NCI-H748 (cell line): Measurements from ENCODE around the gene OR10G8.
"Not testable (repeated sequence)": the region's sequence is repeated elsewhere in the genome, so short reads cannot be mapped to it uniquely, and the experiment has no call there.

Experiments used
- DNase-seq: peaks from one replicate; lab custom pipeline; 2025; ENCODE audit not compliant: unreplicated experiment; lab: John Stamatoyannopoulos, UW

The OR10G8 gene

DNA sequence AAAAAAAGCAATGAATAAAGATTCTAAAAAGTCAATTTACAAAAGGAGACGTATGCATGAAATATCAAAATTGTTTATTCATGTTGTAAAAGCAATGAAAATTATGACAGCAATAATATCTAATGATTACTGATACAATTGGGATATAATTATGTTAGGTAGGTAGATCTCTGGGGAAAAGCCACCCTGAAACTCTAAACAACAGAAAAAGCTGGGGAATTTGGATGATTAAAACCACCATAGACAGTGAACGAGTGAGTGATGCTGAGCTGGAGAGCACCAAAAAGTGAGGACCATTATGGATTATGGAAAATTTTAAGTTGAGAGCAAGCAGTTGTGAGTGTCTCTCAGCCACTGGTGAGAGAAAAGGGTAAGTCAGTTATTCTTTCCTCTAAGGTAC is at the start of gene OR10G8:
OR10G8 (plus strand) TSS at position 301 of the 400 bp plus-strand sequence. CDS start 2,825 bp downstream, outside the sequence.
- no peak for DNase-seq

DNA sequence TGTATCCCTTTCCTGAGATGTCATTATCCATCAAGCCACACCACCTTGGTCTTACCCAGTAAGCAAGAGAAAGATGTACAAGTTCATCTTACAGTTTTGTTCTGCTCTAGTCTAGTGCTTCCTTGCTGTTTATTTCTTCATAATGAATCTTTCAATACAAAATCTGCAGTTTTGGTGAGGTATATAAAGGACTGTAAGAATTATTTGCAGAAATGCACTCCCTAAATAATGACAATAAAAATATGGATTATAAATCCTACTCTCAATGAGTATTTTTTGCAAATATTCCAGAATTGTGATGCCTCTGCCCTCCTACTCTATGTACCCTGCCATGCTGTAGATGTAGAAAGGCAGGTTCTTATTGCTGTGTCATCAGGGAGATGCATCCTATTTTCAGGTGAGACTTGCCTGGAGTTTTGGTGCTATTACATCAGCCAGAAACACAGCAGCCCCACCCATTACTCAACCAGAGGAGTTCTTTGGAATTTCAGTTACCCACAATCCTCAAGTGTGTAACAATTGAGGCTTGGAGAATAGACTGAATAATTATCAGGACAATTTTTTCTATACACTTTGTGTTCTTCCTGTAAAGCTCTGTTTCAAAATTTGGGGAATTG is 48.8 kb upstream of the OR10G8 start, which contains the start of gene OR10S1:
OR10S1 (minus strand) TSS at position 51 of the 617 bp plus-strand sequence. CDS start 117 bp downstream, outside the sequence.
- DNase-seq = peak; percentile 4

DNA sequence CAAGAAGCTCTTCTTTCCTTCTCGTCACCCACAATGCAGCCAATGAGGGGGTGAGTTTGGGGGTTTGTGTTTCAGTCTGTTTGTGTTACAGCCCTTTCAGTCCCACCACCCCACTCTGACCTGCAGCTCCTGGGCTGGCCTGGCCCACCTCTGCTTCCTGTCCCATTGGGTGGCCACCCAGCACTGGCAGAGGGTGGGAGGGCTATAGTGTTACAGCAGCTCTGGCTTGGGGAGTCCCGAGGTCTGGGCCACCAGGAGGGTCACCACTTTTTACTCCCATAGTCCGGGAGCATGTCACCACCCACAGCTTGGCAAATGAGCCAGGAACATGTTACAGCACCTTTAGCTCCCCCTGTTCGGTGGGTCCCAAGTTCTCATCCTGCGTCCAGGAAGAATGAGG is 47.3 kb upstream of the OR10G8 start:
- DNase-seq = no peak

DNA sequence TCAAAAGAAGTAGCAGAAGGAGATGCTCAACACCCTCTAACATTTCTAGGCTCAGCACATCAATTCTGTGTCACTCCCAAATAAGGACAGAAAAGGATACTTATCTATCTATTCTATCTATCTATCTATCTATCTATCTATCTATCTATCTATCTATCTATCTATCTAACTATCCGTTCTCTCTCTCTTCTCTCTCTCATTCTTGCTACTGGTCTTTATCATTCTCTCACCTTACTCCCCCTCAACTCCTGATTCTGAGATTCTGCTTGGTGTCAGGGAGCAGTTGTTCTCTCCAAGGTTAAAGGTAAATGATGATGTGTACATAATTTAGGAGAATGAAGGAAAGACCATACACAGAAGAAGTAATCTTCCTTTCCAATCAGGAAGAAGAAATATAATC is 31.5 kb upstream of the OR10G8 start, which contains the start of gene OR10G6:
OR10G6 (minus strand) TSS at position 43 of the 400 bp plus-strand sequence; CDS start at position 43, 0 bp downstream.
- DNase-seq = no peak

- DNase-seq = no peak
These were observed 13.9 kb upstream of the OR10G8 start, which contains the start of gene OR10G4 for GRCh38 chr11:124012697-124013096. Gene OR10G4 (plus strand): TSS chr11:124012997. CDS start chr11:124015575, 2,578 bp downstream.

GRCh38 chr11:124015837-124016236 is 10.8 kb upstream of the OR10G8 start:
- DNase-seq = not testable (repeated sequence)

GRCh38 chr11:124036666-124037065 is 10.1 kb downstream of the OR10G8 start:
- no peak for DNase-seq

- DNase-seq = no peak
These were observed 13.0 kb downstream of the OR10G8 start for GRCh38 chr11:124039557-124039956.

DNA sequence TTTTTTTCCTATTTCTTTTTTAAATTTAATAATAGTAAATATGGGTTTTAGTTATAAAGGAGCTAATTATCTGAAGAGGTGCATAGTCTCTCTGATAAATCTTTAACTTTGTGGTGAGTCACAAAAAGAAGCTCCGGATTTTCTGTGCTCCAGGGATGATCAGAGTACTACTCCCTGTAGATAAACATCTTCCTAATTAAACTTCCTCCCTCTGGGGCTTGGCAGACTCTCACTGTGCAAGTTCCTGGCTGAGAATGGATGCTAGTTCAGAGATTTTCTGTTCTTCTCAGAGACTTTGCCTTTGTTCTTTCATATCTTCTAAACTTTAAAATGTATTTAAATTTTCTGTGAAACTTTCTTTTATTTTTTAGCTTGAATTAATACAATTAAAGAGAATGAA is 14.7 kb downstream of the OR10G8 start, which contains the start of gene OR10G7:
OR10G7 (minus strand) TSS at position 72 of the 400 bp plus-strand sequence. CDS start 2,324 bp downstream, outside the sequence.
- no peak for DNase-seq

DNA sequence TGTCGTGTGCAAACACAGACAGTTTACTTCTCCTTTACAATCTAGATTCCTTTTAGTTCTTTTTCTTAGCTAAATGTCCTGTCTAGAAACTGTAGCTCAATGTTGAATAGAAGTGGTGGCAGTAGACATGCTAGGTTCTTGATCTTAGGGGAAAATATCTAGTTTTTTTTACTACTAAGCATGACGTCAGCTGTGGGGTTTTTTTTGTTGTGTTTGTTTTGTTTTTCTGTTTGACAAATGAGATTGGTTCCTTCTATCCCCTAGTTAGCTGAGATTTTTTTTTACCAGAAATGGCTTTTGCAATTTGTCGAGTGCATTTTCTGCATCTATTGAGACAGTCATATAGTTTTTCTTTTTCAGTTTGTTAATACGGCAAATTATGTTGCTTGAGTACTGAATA is 16.8 kb downstream of the OR10G8 start:
- no peak for DNase-seq

GRCh38 chr11:124050748-124051147 is 24.1 kb downstream of the OR10G8 start:
- DNase-seq = no peak

DNA sequence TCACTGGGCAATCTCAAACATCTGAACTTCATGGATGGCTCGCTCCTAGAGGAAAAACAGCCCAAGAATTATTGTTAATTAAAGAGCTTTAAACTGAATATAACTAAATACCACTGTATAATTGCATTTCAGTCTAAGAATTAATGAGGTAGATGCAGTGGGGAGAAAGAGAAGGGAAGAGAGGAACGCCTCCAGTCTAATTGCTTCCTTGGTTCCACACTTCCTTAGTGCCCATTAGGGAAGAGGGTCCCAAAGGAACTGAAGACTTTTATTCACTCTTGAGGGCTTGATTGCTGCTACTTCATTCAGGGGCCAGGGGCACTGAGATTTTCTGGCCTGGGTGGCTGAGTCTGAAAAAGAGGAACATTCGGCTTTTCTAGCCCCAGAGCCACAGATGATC is 26.4 kb downstream of the OR10G8 start:
- no peak for DNase-seq

- no peak for DNase-seq
These were observed 42.1 kb downstream of the OR10G8 start for GRCh38 chr11:124068601-124069110.

GRCh38 chr11:124069429-124070401 is 43.1 kb downstream of the OR10G8 start:
- DNase-seq = peak; percentile 85

GRCh38 chr11:124070915-124071622 is 44.5 kb downstream of the OR10G8 start:
- peak; percentile 61 for DNase-seq

GRCh38 chr11:124071623-124071948 is 45.0 kb downstream of the OR10G8 start:
- DNase-seq = no peak

DNA sequence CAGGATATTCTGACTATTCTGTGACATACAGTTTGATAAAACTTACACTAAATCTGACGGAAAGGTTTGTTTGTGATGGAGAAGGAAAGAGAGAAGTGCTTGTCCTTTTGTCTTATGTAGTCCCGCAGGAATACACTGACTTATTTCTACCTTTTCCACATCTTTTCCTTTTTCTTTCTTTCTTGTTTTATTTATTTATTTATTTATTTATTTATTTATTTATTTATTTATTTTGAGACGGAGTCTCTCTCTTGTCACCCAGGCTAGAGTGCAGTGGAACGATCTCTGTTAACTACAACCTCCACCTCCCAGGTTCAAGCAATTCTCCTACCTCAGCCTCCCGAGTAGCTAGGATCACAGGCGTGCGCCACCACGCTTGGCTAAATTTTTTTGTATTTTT is 45.5 kb downstream of the OR10G8 start:
- DNase-seq = no peak

- no peak for DNase-seq
These were observed 48.0 kb downstream of the OR10G8 start for GRCh38 chr11:124074554-124074953.

DNA sequence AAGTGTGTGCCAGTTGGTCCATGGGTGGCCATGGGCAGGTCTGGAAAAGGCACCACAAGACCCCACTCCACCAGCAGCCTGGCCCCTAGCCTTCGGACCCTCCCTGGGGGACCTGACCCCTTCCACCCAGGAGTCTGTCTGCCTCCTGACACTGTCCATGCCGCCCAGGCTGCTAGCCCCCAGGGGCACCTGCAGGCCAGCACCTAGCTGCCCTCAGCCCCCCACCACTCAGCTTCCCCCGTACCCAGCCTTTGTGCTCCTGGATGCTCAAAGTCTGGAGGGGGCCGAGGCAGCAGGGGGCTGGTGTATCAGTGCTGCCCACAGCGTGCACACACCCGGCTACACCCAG is 48.9 kb downstream of the OR10G8 start:
- no peak for DNase-seq

DNA sequence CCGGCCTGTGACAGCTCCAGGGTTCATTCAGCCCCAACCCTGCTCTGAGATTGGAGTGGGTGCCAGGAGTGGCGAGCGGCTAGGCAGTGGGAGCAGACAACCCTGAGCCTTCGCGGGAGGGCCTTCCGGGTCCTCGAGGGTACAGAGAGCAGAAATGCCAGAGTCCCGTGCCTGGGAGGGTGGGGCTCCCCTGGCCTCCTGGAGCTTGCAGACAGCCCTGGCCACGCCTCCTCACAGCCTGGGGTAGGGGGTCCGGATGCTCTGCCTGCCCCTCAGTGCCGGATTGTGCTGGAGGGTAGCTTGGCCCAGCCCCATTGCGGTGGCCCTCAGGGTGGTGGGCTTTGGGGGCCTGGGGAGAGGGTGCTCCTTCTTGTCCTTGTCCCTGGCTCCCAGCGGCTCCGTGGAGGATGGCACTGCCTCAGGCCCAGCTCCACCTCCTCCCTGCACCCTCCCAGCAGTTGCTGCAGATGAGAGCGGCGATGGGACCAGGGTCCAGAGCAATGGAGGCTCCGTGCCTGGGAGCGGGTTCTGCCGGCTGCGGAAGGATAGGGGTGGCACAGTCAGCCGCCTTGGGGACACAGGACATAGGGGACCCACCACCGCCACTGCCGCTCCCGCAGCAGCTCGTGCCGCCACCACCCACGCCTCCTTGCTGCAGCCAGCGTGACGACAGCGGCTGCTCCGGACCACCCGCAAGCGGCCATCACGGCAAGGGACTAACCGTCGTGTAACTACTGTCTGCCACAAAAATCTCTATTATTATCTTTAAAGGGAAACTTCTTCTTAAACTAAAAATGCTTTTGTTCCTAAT is 49.4 kb downstream of the OR10G8 start:
- DNase-seq = peak; percentile 53
